HG03139 (cell line): Measurements from ENCODE around the gene NFE2L1.
A peak's percentile ranks its signal among the peaks of the same experiment; 100 is the strongest.
"Not testable (repeated sequence)": the region's sequence is repeated elsewhere in the genome, so short reads cannot be mapped to it uniquely, and the experiment has no call there.

Source experiments
- ATAC-seq: cut with Tn5 transposase; IDR thresholded peaks from one replicate; pipeline ENCODE4 v1.9.1; 2021; ENCODE audit not compliant: unreplicated experiment

The NFE2L1 gene

GRCh38 chr17:48067245-48067644 lies 19.1 kb downstream of the NFE2L1 start:
- no peak for ATAC-seq

- ATAC-seq = not testable (repeated sequence)
Measured at GRCh38 chr17:48067808-48068207, 19.6 kb downstream of the NFE2L1 start.

GRCh38 chr17:48068491-48068961 lies 20.4 kb downstream of the NFE2L1 start:
- no peak for ATAC-seq

- ATAC-seq = no peak
Measured at GRCh38 chr17:48070195-48070594, 22.0 kb downstream of the NFE2L1 start.

- no peak for ATAC-seq
Measured at GRCh38 chr17:48071654-48072053, 23.5 kb downstream of the NFE2L1 start.

- not testable (repeated sequence) for ATAC-seq
Measured at GRCh38 chr17:48072811-48073210, 24.7 kb downstream of the NFE2L1 start.

GRCh38 chr17:48073566-48074094 lies 25.5 kb downstream of the NFE2L1 start:
- not testable (repeated sequence) for ATAC-seq

- no peak for ATAC-seq
Measured at GRCh38 chr17:48074322-48075081, 26.3 kb downstream of the NFE2L1 start.

GRCh38 chr17:48077152-48077551 lies 29.0 kb downstream of the NFE2L1 start:
- ATAC-seq = not testable (repeated sequence)

- ATAC-seq = no peak
Measured at GRCh38 chr17:48081858-48082257, 33.7 kb downstream of the NFE2L1 start.

GRCh38 chr17:48084932-48085331 lies 36.8 kb downstream of the NFE2L1 start:
- ATAC-seq = no peak

GRCh38 chr17:48093341-48094045 lies 45.3 kb downstream of the NFE2L1 start:
- ATAC-seq = no peak

GRCh38 chr17:48095611-48096010 lies 47.5 kb downstream of the NFE2L1 start:
- ATAC-seq = no peak

- no peak for ATAC-seq
Measured at GRCh38 chr17:48100160-48100559, 52.0 kb downstream of the NFE2L1 start.

- ATAC-seq = no peak
Measured at GRCh38 chr17:48100591-48101011, 52.4 kb downstream of the NFE2L1 start.

GRCh38 chr17:48101012-48101720 lies 53.0 kb downstream of the NFE2L1 start, which contains the start of gene CBX1:
CBX1 (minus strand) TSS chr17:48101478; CDS start chr17:48077004, 24,474 bp downstream.
- peak; percentile 72 for ATAC-seq

GRCh38 chr17:48102043-48102750 lies 54.0 kb downstream of the NFE2L1 start:
- ATAC-seq = no peak

- no peak for ATAC-seq
Measured at GRCh38 chr17:48102798-48103715, 54.9 kb downstream of the NFE2L1 start.

GRCh38 chr17:48104440-48104839 lies 56.3 kb downstream of the NFE2L1 start:
- no peak for ATAC-seq

- ATAC-seq = no peak
Measured at GRCh38 chr17:48106802-48107136, 58.6 kb downstream of the NFE2L1 start.
